HepG2 (cell line): ENCODE results near the gene PPP1R2C. TPM values are rescaled to one million over a fixed set of nuclear protein-coding genes. Genes with fewer than 3 reads are reported as not detected.

ENCODE experiments used
- ATAC-seq: fragments of 200-7000 bp; cut with Tn5 transposase; 3 replicates; pipeline ENCODE4 v1.9.1; 2020; ENCODE audit warnings: mild to moderate bottlenecking, moderate library complexity
- BruUV-seq: library from RNA; stranded (reverse); fragments of 400-500 nt; replicated peaks from 2 replicates; lab custom pipeline; 2021; lab: Mats Ljungman, UMichigan
- CTCF ChIA-PET: fragments of 300-600 bp; formaldehyde crosslinking; extraction: SDS; loops from one replicate; lab custom pipeline; 2021; ENCODE audit warnings: low total read pairs, inconsistent platforms, low intra/inter-chr PET ratio; lab: Yijun Ruan, JAX
- POLR2A ChIA-PET: fragments of 350-600 bp; sonication (Branson Sonifier 250); formaldehyde crosslinking; loops from one replicate; lab custom pipeline; 2020; ENCODE audit warnings: antibody characterized with exemption, inconsistent platforms; lab: Yijun Ruan, JAX
- DNase-seq: peaks from one replicate; pipeline ENCODE4 v3.0.0-alpha.2; 2015; ENCODE audit warnings: low spot score
- FAIRE-seq: peaks from 3 replicates; lab custom pipeline; 2011; peaks lifted over from hg19 to GRCh38; lab: Jason Lieb, UNC
- H2AFZ ChIP-seq: one replicate; pipeline ENCODE4 v1.6.1; 2011; ENCODE audit warnings: low read length, inconsistent platforms
- H3K27ac ChIP-seq: fragments of 300-600 bp; 3 replicates; pipeline ENCODE4 v1.8.0; 2011; ENCODE audit warnings: mixed run types, mild to moderate bottlenecking, mixed read lengths, low read length, inconsistent platforms; ENCODE audit not compliant: insufficient read depth; ENCODE audit errors: extremely low read length
- H3K27me3 ChIP-seq, 2 experiments: fragments of 200-600 bp in 1 of 2; 2 replicates in 1 of 2; 3 replicates in 1 of 2; pipeline versions ENCODE4 v1.6.0 to v1.8.0; 2011; ENCODE audit warnings: low read length in 2 of 2, mild to moderate bottlenecking in 2 of 2, moderate library complexity in 2 of 2, inconsistent platforms in 1 of 2; ENCODE audit not compliant: insufficient read depth in 2 of 2, control insufficient read depth in 1 of 2
- H3K36me3 ChIP-seq, 2 experiments: fragments of 200-600 bp in 1 of 2; replicated peaks in 1 of 2; 2 replicates in 1 of 2; 3 replicates in 1 of 2; pipeline versions ENCODE4 v1.5.1 to v1.8.0; 2011; ENCODE audit warnings: low read length in 2 of 2, inconsistent platforms in 1 of 2; ENCODE audit not compliant: insufficient read depth in 2 of 2, control insufficient read depth in 1 of 2
- H3K4me1 ChIP-seq: 2 replicates; pipeline ENCODE4 v1.5.1; 2012; ENCODE audit warnings: low read length, inconsistent platforms; ENCODE audit not compliant: insufficient read depth
- H3K4me2 ChIP-seq: 2 replicates; pipeline ENCODE4 v1.6.0; 2011; ENCODE audit warnings: low read depth, low read length, inconsistent platforms
- H3K4me3 ChIP-seq, 3 experiments: fragments of 200-600 bp in 1 of 3; sonication (generic), shearing (Covaris generic) in 1 of 3; replicated peaks in 1 of 3; 2 replicates each; pipeline ENCODE4 v1.5.1; 2011 to 2016; ENCODE audit warnings: low read length in 3 of 3, inconsistent platforms in 2 of 3, low read depth in 2 of 3, mild to moderate bottlenecking in 2 of 3, control low read depth in 1 of 3, mixed read lengths in 1 of 3; ENCODE audit not compliant: insufficient read depth in 1 of 3
- H3K79me2 ChIP-seq: one replicate; pipeline ENCODE4 v1.6.1; 2011; ENCODE audit warnings: low read length, inconsistent platforms; ENCODE audit not compliant: insufficient read depth
- H3K9ac ChIP-seq: 2 replicates; pipeline ENCODE4 v1.6.0; 2011; ENCODE audit warnings: mild to moderate bottlenecking, low read depth, low read length, inconsistent platforms; ENCODE audit not compliant: insufficient read depth
- H3K9me3 ChIP-seq: 2 replicates; pipeline ENCODE4 v1.5.1; 2012; ENCODE audit warnings: mild to moderate bottlenecking, low read length
- H4K20me1 ChIP-seq: 2 replicates; pipeline ENCODE4 v1.6.0; 2011; ENCODE audit warnings: inconsistent platforms, mild to moderate bottlenecking, low read length, moderate library complexity; ENCODE audit not compliant: insufficient read depth
- FOXK1 ChIP-seq: sonication (generic); formaldehyde crosslinking; IDR thresholded peaks from 2 replicates; pipeline ENCODE4 v1.4.0; 2020; ENCODE audit warnings: low read depth, missing genetic modification reagents, borderline replicate concordance
- HDAC1 ChIP-seq: sonication (generic); formaldehyde crosslinking; IDR thresholded peaks from 2 replicates; pipeline ENCODE4 v1.5.1; 2020; ENCODE audit warnings: mild to moderate bottlenecking, missing genetic modification reagents
- KDM2A ChIP-seq: sonication (generic); formaldehyde crosslinking; IDR thresholded peaks from 2 replicates; pipeline ENCODE4 v1.4.0; 2020; ENCODE audit warnings: low read depth, missing genetic modification reagents, borderline replicate concordance
- WGBS: methylation state at CpG from one replicate; pipeline ENCODE4 v1.1.6; 2017; ENCODE audit warnings: low lambda C conversion rate; 5-methylcytosine and 5-hydroxymethylcytosine counted together
- in situ Hi-C: cut with HindIII; loops from 2 replicates; pipeline ENCODE4 v1.10.0; 2017; ENCODE audit warnings: low pct_unique_long_range_greater_than_20kb; ENCODE audit not compliant: extremely low pct_ligation_motif_present
- intact Hi-C: fragments of 100-400 bp; cut with micrococcal nuclease; formaldehyde crosslinking; loops from one replicate; pipeline ENCODE4 v1.10.0; 2022; ENCODE audit not compliant: unreplicated experiment
- polyA plus RNA-seq, 8 experiments: library from polyadenylated mRNA; depleted of rRNA in 3 of 8; stranded (reverse) in 7 of 8; unstranded in 1 of 8; fragments of >200 nt; fragmentation: Illumina TruSeq in 4 of 8; extraction: Trizol in 4 of 8; gene quantifications; 2 replicates each; pipeline versions ENCODE4 v1.2.1 to v1.2.3, GENCODE V29; 2011 to 2016; ENCODE audit warnings: low read depth in 4 of 8, missing spikeins in 1 of 8, mixed read lengths in 1 of 8; ENCODE audit not compliant: insufficient read depth in 1 of 8
- total RNA-seq, 5 experiments: library from RNA; depleted of rRNA; stranded (reverse); fragments of >200 nt; fragmentation: Illumina TruSeq; extraction: Trizol; gene quantifications; 2 replicates each; pipeline ENCODE4 v1.2.3, GENCODE V29; 2016; ENCODE audit warnings: low read depth in 1 of 5
- TF ChIP-seq, protein P1 (sequence below): sonication (generic); formaldehyde crosslinking; IDR thresholded peaks from 2 replicates; pipeline ENCODE4 v1.4.0; 2020; ENCODE audit warnings: mild to moderate bottlenecking, missing genetic modification reagents
- TF ChIP-seq, protein P2 (sequence below), 2 experiments: sonication (generic) in 1 of 2; formaldehyde crosslinking in 1 of 2; IDR thresholded peaks; 2 replicates each; pipeline versions ENCODE4 v1.4.0 to v1.6.1; 2016 to 2020; ENCODE audit warnings: borderline replicate concordance in 1 of 2, low read depth in 1 of 2, mild to moderate bottlenecking in 1 of 2, missing genetic modification reagents in 1 of 2

Gene PPP1R2C
- total and polyA plus RNA-seq, 2 of the 13 experiments (the other 11 are each of a cell fraction or from before 2014, with no cell fraction given), result not detected

DNA sequence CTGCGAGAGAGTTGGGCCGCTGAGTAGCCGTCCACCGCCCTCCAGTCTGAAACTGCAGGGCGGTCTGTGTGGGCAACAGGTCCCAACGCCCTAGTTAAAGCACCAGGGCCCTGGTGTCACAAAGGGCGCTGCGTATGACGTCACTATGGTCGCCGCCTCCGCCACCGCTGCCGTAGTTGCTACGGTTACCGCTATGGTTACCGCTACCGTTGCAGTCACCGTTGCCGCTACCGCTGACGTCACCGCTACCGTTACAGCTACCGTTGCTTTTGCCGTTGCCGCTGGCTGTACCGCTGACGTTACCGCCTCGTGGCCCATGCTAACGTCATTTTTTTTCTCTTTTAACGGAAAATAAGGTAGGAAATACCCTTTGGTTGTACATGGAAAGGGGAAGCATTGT lies at the start of gene PPP1R2C (continued):
- TF ChIP-seq, protein P1, sequence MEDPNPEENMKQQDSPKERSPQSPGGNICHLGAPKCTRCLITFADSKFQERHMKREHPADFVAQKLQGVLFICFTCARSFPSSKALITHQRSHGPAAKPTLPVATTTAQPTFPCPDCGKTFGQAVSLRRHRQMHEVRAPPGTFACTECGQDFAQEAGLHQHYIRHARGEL, result no peak
- no peak for TF ChIP-seq HDAC1 (CRISPR knock-in tag)

DNA sequence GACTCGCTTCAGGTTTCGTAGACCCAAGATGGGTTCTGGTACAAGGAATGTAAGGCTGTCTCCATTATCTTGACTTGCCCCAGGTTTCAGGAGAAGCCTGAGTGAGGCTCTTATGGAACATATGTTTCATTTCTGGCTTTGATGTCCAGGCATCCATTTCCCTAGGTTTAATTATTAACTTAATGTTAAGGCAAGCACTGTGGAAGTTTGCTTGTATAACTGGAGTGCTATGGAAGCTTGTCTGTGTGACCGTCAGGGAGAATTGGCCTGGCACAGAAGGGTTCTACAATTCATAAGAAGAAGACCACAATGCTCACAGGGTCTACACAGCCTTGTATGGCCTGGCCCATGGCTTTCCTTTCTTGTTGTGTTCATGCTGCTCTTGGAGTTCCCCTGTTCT lies 47.2 kb upstream of the PPP1R2C start:
- CTCF ChIA-PET, result no interaction called here
- in situ Hi-C loops, result no loop called here

More for the DNA sequence above, 47.2 kb upstream of the PPP1R2C start:
- no peak for FAIRE-seq
- Histone ChIP-seq H3K27me3 (no peaks in the 10 kb centered on the region), H3K27ac (no peak overlapping the region), H3K9ac (no peak overlapping the region), H2AFZ (no peak overlapping the region), H3K9me3 (no peaks in the 10 kb centered on the region), H4K20me1 (no peaks in the 10 kb centered on the region), H3K4me3 (no peak overlapping the region), H3K4me1 (no peaks in the 10 kb centered on the region), H3K79me2 (no peaks in the 10 kb centered on the region), H3K36me3 (no peaks in the 10 kb centered on the region), H3K4me2 (no peak overlapping the region; the same call in 1 of the 2 replicates)
- POLR2A ChIA-PET, result no interaction called here
- peak; percentile 63; the same call in 2 of the 3 replicates for ATAC-seq
- no CpG with 5 or more reads among the region's 3 CpGs for WGBS
- peak; percentile 5 for DNase-seq
- no TSS peak for BruUV-seq
- TF ChIP-seq KDM2A (CRISPR knock-in tag) (no peak), FOXK1 (CRISPR knock-in tag) (no peak)
- TF ChIP-seq, protein P2, sequence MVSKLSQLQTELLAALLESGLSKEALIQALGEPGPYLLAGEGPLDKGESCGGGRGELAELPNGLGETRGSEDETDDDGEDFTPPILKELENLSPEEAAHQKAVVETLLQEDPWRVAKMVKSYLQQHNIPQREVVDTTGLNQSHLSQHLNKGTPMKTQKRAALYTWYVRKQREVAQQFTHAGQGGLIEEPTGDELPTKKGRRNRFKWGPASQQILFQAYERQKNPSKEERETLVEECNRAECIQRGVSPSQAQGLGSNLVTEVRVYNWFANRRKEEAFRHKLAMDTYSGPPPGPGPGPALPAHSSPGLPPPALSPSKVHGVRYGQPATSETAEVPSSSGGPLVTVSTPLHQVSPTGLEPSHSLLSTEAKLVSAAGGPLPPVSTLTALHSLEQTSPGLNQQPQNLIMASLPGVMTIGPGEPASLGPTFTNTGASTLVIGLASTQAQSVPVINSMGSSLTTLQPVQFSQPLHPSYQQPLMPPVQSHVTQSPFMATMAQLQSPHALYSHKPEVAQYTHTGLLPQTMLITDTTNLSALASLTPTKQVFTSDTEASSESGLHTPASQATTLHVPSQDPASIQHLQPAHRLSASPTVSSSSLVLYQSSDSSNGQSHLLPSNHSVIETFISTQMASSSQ (IDR thresholded peaks at IDR 0.05; ENCODE audit: low read depth), result peak; percentile 43; the same call in 1 of the 2 replicates
- TF ChIP-seq, protein P2 (CRISPR knock-in tag; IDR thresholded peaks at IDR 0.05; ENCODE audit: borderline replicate concordance), result no peak
- intact Hi-C loops, result no loop called here
